ENCODE data around the gene CCNK.

The CCNK gene

GRCh38 chr14:99516871-99517642 is 35.8 kb downstream of the CCNK start:
- H3K27ac ChIP-seq: no peak overlapping the region
- H3K4me3 ChIP-seq: no peak overlapping the region

GRCh38 chr14:99517643-99518381 is 36.6 kb downstream of the CCNK start:
- Histone ChIP-seq H3K4me3 (no peak overlapping the region), H3K27ac (no peak overlapping the region)

DNA sequence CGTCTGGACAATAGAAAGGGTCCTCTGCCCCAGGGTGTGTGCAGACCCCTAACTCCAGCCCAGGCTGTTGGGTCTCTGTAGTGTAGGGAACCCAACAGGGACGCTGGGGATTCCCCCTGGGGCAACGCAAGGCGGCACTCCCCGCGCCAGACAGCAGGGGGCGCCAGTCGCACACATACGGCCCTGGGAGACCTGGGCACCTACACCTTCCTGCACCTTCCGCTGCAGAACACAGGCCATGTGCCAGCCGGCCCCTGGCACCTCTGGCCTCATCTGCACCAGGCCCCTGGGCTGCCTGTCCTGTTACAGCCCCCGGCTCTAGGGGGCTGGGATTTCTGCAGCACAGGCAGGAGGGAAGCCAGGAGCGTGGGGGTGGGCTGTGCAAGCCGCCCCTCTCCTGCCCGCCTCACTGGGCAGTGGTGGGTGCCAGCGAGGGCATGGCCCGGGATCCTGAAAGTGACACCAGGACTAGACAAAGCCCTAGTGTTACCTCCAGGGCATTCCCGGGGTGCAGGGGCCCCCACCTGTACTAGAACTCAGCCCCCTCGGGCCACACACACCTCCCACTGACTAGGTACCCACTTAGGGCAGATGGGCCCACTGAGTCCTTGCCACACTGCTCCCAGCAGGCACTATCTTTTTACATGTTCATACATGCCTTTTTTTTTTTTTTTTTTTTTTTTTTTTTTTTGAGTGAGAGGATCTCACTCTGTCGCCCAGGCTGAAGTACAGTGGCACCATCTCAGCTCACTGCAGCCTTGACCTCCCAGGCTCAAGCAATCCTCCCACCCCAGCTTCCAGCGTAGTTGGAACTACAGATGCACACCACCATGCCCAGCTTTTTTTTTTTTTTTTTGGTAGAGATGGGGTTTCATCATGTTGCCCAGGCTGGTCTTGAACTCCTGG is 37.5 kb downstream of the CCNK start:
- H3K4me3 ChIP-seq: no peak overlapping the region

GRCh38 chr14:99519347-99519881 is 38.2 kb downstream of the CCNK start:
- no peak overlapping the region for H3K4me3 ChIP-seq
- no peak overlapping the region for H3K27ac ChIP-seq

More for the DNA sequence above, 37.5 kb downstream of the CCNK start:
- no peak overlapping the region for H3K27ac ChIP-seq

GRCh38 chr14:99519931-99520421 is 38.8 kb downstream of the CCNK start:
- H3K4me3 ChIP-seq: no peak overlapping the region
- no peak overlapping the region for H3K27ac ChIP-seq

GRCh38 chr14:99520571-99521081 is 39.4 kb downstream of the CCNK start:
- no peak overlapping the region for H3K27ac ChIP-seq

DNA sequence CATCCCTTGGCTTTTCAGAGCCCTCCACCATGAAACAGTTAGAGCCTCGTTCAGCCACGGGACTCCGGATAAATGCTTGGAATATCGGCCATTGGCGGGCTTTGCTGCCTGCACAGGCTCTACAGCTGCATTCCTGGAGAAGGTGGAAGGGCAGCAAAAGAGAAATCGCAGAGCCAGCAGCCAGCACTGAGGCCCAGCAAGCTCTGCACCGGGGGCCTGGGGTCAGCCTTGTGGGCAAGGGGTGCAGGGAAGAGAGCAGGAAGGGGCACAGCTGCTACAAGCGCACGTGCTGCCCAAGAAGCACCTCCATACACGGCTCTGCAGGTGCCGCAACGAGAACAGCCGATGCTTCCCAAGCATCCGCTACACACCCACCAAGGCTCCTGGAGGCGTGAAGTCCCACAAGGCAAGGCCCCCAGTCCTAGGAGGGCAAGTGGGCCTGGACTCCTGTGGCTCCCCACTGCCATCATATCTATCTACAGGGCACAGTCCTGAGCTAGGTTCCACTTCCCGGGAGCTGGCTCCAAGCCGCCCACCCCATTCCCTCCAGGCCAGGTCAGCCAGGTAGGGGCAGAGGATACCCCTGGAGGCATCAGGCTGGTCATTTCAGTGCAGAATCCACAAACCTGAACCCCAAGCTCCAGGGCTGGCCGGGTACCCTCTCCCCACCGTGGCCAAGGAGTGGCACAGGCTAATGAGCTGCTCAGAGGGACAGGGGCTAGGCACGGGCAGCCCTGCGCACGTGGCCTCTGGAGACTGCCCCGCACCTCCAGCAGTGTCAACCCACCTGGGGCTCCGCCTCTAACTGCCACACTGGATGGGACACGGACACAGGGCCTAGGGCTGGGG is 40.2 kb downstream of the CCNK start:
- no peak overlapping the region for H3K27ac ChIP-seq
- H3K4me3 ChIP-seq: no peak overlapping the region

More at GRCh38 chr14:99520571-99521081, 39.4 kb downstream of the CCNK start:
- no peak overlapping the region for H3K4me3 ChIP-seq

GRCh38 chr14:99522025-99522401 is 40.8 kb downstream of the CCNK start:
- Histone ChIP-seq H3K4me3 (no peak overlapping the region), H3K27ac (no peak overlapping the region)

GRCh38 chr14:99522457-99522891 is 41.3 kb downstream of the CCNK start:
- Histone ChIP-seq H3K4me3 (no peak overlapping the region), H3K27ac (no peak overlapping the region)

DNA sequence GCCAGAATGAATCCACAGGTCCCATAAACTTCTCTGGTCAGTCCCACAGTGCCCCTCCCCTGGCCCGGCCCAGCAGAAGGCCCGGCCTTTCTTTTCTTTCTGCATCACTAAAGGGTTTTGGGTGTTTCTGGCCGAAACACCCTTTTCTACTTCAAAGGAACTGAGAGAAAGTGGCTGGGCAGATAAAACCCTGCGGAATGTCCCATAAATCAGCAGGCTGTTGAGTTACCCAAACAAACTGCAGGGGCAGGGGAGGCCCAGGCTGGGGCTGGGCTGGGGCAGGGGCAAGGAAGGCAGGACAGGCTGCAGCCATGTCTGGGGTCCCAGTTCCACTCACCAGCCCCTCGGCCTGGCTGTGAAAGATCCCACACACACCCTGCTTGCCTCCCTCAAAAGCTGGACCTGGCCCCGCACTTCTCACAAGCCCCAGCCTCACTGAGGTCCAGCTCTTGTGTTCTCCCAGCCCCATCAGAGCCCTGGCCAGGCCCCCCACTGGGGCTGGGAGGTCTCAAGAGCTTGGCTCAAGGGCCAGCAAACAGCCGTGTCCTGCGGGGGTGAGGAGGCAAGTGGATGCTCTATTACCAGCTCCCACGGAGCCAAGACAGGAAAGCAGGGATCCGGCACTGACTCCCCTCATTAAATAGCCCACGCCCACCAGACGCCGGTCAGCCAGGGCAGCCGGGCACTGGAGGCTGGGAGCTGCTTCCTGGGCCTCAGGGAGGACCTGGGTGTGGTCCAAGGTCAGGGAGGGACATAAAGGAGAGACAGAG is 41.9 kb downstream of the CCNK start:
- Histone ChIP-seq H3K4me3 (no peak overlapping the region), H3K27ac (no peak overlapping the region)

DNA sequence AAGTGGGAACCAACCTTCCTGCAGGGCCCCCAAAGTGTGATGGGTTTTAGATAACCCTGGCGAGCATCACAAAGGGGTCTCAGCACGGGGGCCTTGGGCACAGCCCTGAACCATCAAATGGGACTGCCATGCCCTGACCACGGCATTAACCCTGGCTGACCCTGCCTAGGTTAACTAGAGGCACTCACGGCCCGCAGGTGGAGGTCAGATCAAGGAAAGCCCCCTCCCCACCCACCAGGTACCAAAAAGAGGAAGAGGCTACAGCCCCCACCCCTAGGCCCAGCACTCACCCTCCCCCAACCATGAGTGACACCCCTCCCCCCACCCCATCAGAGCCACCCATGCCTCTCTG is 42.5 kb downstream of the CCNK start:
- Histone ChIP-seq H3K4me3 (no peak overlapping the region), H3K27ac (peak overlapping the region in 2 of 21 experiments; percentile 1 to 2)

DNA sequence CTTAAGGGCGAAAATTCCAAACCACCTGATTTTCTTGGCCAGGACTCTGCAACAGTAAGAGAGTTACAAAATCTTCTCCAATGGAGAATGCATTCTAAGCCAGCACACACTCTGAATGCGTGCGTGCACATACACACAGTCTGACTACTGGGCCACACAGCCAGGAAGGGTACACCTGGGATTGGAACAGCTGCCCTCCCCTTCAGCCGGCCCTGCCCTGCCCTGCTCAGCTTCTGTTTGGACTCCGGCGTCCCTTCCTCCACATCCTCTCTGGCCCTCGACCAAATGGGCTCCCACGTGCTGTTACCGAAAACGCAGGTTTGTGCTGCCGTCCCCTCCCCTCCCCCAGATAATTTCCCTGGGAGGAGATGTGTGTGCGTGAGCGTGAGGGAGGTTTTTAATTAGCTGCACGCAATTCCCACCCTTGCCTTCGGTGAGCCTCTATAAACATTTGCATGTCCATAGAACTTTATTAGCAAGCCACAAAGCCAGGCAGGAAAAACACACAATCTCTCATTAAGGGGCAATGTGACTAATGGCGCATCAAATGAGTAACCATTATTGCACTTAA is 43.0 kb downstream of the CCNK start:
- H3K27ac ChIP-seq: peak overlapping the region in 3 of 21 experiments; percentile 2 to 55 (median 34)
- no peak overlapping the region for H3K4me3 ChIP-seq

- H3K27ac ChIP-seq: peak overlapping the region in 4 of 21 experiments; percentile 1 to 55 (median 32)
Measured at GRCh38 chr14:99524804-99525698, 43.8 kb downstream of the CCNK start.

GRCh38 chr14:99525699-99526080 is 44.5 kb downstream of the CCNK start:
- Histone ChIP-seq H3K4me3 (no peak overlapping the region), H3K27ac (no peak overlapping the region)

More at GRCh38 chr14:99524804-99525698, 43.8 kb downstream of the CCNK start:
- no peak overlapping the region for H3K4me3 ChIP-seq

DNA sequence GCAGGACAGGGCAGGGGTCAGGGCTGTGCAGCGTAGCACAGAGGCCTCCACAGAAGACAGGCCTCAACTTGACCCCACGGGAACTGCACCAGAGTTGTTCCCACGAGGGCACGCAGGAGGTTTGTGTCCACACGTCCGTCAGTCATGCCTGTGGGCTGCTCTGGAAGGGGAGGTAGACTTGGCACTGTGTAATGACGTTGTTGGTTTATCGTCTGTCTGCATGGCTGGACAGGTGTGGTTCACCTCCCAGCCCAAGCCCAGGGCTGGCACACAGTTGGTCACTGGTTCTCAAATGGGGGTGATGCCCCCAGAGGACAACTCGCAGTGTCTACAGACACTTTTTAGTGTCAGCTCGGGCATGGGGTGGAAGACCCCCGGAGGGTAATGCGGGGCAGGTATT is 45.8 kb downstream of the CCNK start:
- Histone ChIP-seq H3K4me3 (no peak overlapping the region), H3K27ac (no peak overlapping the region)

GRCh38 chr14:99527427-99528076 is 46.3 kb downstream of the CCNK start:
- Histone ChIP-seq H3K27ac (no peak overlapping the region), H3K4me3 (no peak overlapping the region)

Measured in skin epidermis (tissue), 12 donors.